HG03139 (cell line): ENCODE measurements around the gene LRRTM3.

Experiments
- ATAC-seq: cut with Tn5 transposase; IDR thresholded peaks from one replicate; pipeline ENCODE4 v1.9.1; 2021; ENCODE audit not compliant: unreplicated experiment

Gene LRRTM3

GRCh38 chr10:67112765-67113164 lies 186.9 kb downstream of the LRRTM3 start:
- no peak for ATAC-seq

- ATAC-seq, result no peak
These were observed 189.1 kb downstream of the LRRTM3 start for GRCh38 chr10:67114945-67115344.

- no peak for ATAC-seq
These were observed 190.1 kb downstream of the LRRTM3 start for GRCh38 chr10:67115972-67116371.

GRCh38 chr10:67119651-67120050 lies 193.8 kb downstream of the LRRTM3 start:
- no peak for ATAC-seq

GRCh38 chr10:67127441-67127840 lies 201.6 kb downstream of the LRRTM3 start:
- ATAC-seq, result no peak

GRCh38 chr10:67140641-67141040 lies 214.8 kb downstream of the LRRTM3 start:
- ATAC-seq, result no peak

- no peak for ATAC-seq
These were observed 215.5 kb downstream of the LRRTM3 start for GRCh38 chr10:67141300-67141699.

GRCh38 chr10:67144530-67144929 lies 218.7 kb downstream of the LRRTM3 start:
- no peak for ATAC-seq
